ENCODE results near the gene STK24. TPM values are rescaled to one million over a fixed set of nuclear protein-coding genes. Genes with fewer than 3 reads are reported as not detected.

The STK24 gene
- total and polyA plus RNA-seq, 4 donors, result 39.9 to 64.5 (median 58.1) TPM

- ATAC-seq (ENCODE audit: low FRiP score) (no peak), DNase-seq (peak in 1 of 2 donors; percentile 70)
- 91% methylated on average over 13 of the region's 13 CpGs for WGBS, 2 donors
- H3K4me3 ChIP-seq (ENCODE audit: low read length in 2 of 2), result no peak overlapping the region
- intact Hi-C loops (cut with DNase I), result no loop called here
- H3K27ac ChIP-seq (ENCODE audit: low read depth in 1 of 2, low read length in 2 of 2), result no peak overlapping the region
- H3K4me1 ChIP-seq (ENCODE audit: control insufficient read depth in 1 of 2, insufficient read depth in 2 of 2, low read length in 2 of 2), result no peaks in the 10 kb centered on the region
- H3K27me3 ChIP-seq (ENCODE audit: control insufficient read depth in 1 of 2, insufficient read depth in 2 of 2, low read length in 1 of 2), result no peaks in the 10 kb centered on the region
- H3K9me3 ChIP-seq (ENCODE audit: control insufficient read depth, low read length), result no peaks in the 10 kb centered on the region
- H3K36me3 ChIP-seq (ENCODE audit: control insufficient read depth in 1 of 2, insufficient read depth in 2 of 2, low read length in 1 of 2), result peaks cover 0 to 9% of the 10 kb centered on the region in 2 donors
Observed at GRCh38 chr13:98459721-98460370, 117.1 kb downstream of the STK24 start.

GRCh38 chr13:98459171-98459681 is 117.7 kb downstream of the STK24 start:
- DNase-seq, result peak in 1 of 2 donors; percentile 64

GRCh38 chr13:98458431-98458830 is 118.5 kb downstream of the STK24 start:
- H3K4me3 ChIP-seq (ENCODE audit: low read length in 2 of 2), result no peak overlapping the region
- intact Hi-C loops (cut with DNase I), result no loop called here
- peak in 1 of 2 donors; percentile 66 for DNase-seq
- ATAC-seq (ENCODE audit: low FRiP score), result no peak
- H3K9me3 ChIP-seq (ENCODE audit: control insufficient read depth, low read length), result no peaks in the 10 kb centered on the region
- no peak overlapping the region for H3K27ac ChIP-seq (ENCODE audit: low read depth in 1 of 2, low read length in 2 of 2)
- peaks cover 0 to 2% of the 10 kb centered on the region in 2 donors for H3K4me1 ChIP-seq (ENCODE audit: control insufficient read depth in 1 of 2, insufficient read depth in 2 of 2, low read length in 2 of 2)
- no peaks in the 10 kb centered on the region for H3K27me3 ChIP-seq (ENCODE audit: control insufficient read depth in 1 of 2, insufficient read depth in 2 of 2, low read length in 1 of 2)
- peaks cover 0 to 9% of the 10 kb centered on the region in 2 donors for H3K36me3 ChIP-seq (ENCODE audit: control insufficient read depth in 1 of 2, insufficient read depth in 2 of 2, low read length in 1 of 2)
- 88 to 89% methylated on average over 16 of the region's 16 CpGs for WGBS, 2 donors

More at GRCh38 chr13:98459171-98459681, 117.7 kb downstream of the STK24 start:
- no peak for ATAC-seq (ENCODE audit: low FRiP score)
- no peak overlapping the region for H3K27ac ChIP-seq (ENCODE audit: low read depth in 1 of 2, low read length in 2 of 2)
- no peaks in the 10 kb centered on the region for H3K27me3 ChIP-seq (ENCODE audit: control insufficient read depth in 1 of 2, insufficient read depth in 2 of 2, low read length in 1 of 2)
- WGBS, 2 donors, result 97% methylated on average over 18 of the region's 18 CpGs
- H3K36me3 ChIP-seq (ENCODE audit: control insufficient read depth in 1 of 2, insufficient read depth in 2 of 2, low read length in 1 of 2), result peaks cover 0 to 9% of the 10 kb centered on the region in 2 donors
- intact Hi-C loops (cut with DNase I), result no loop called here
- H3K9me3 ChIP-seq (ENCODE audit: control insufficient read depth, low read length), result no peaks in the 10 kb centered on the region
- peaks cover 0 to 2% of the 10 kb centered on the region in 2 donors for H3K4me1 ChIP-seq (ENCODE audit: control insufficient read depth in 1 of 2, insufficient read depth in 2 of 2, low read length in 2 of 2)
- H3K4me3 ChIP-seq (ENCODE audit: low read length in 2 of 2), result no peak overlapping the region

GRCh38 chr13:98457053-98457452 is 119.9 kb downstream of the STK24 start:
- peaks cover 0 to 9% of the 10 kb centered on the region in 2 donors for H3K36me3 ChIP-seq (ENCODE audit: control insufficient read depth in 1 of 2, insufficient read depth in 2 of 2, low read length in 1 of 2)
- H3K4me1 ChIP-seq (ENCODE audit: control insufficient read depth in 1 of 2, insufficient read depth in 2 of 2, low read length in 2 of 2), result peaks cover 0 to 2% of the 10 kb centered on the region in 2 donors
- ATAC-seq (ENCODE audit: low FRiP score), result no peak
- intact Hi-C loops (cut with DNase I), result no loop called here
- H3K27ac ChIP-seq (ENCODE audit: low read depth in 1 of 2, low read length in 2 of 2), result no peak overlapping the region
- peak in 1 of 2 donors; percentile 38 for DNase-seq
- no peak overlapping the region for H3K4me3 ChIP-seq (ENCODE audit: low read length in 2 of 2)
- 95 to 96% methylated on average over 13 of the region's 13 CpGs for WGBS, 2 donors
- H3K27me3 ChIP-seq (ENCODE audit: control insufficient read depth in 1 of 2, insufficient read depth in 2 of 2, low read length in 1 of 2), result no peaks in the 10 kb centered on the region
- no peaks in the 10 kb centered on the region for H3K9me3 ChIP-seq (ENCODE audit: control insufficient read depth, low read length)

- no peak overlapping the region for H3K27ac ChIP-seq (ENCODE audit: low read depth in 1 of 2, low read length in 2 of 2)
- no peak overlapping the region for H3K4me3 ChIP-seq (ENCODE audit: low read length in 2 of 2)
- H3K27me3 ChIP-seq (ENCODE audit: control insufficient read depth in 1 of 2, insufficient read depth in 2 of 2, low read length in 1 of 2), result no peaks in the 10 kb centered on the region
- 97 to 99% methylated on average over 6 of the region's 6 CpGs for WGBS, 2 donors
- DNase-seq (peak in 1 of 2 donors; percentile 44), ATAC-seq (ENCODE audit: low FRiP score) (no peak)
- no peaks in the 10 kb centered on the region for H3K9me3 ChIP-seq (ENCODE audit: control insufficient read depth, low read length)
- intact Hi-C loops (cut with DNase I), result no loop called here
- peaks cover 0 to 7% of the 10 kb centered on the region in 2 donors for H3K36me3 ChIP-seq (ENCODE audit: control insufficient read depth in 1 of 2, insufficient read depth in 2 of 2, low read length in 1 of 2)
- peaks cover 0 to 2% of the 10 kb centered on the region in 2 donors for H3K4me1 ChIP-seq (ENCODE audit: control insufficient read depth in 1 of 2, insufficient read depth in 2 of 2, low read length in 2 of 2)
Observed at GRCh38 chr13:98456413-98456845, 120.5 kb downstream of the STK24 start.

GRCh38 chr13:98454389-98454881 is 122.5 kb downstream of the STK24 start:
- peaks cover 0 to 6% of the 10 kb centered on the region in 2 donors for H3K36me3 ChIP-seq (ENCODE audit: control insufficient read depth in 1 of 2, insufficient read depth in 2 of 2, low read length in 1 of 2)
- H3K4me1 ChIP-seq (ENCODE audit: control insufficient read depth in 1 of 2, insufficient read depth in 2 of 2, low read length in 2 of 2), result peaks cover 0 to 5% of the 10 kb centered on the region in 2 donors
- ATAC-seq (ENCODE audit: low FRiP score) (peak; percentile 30), DNase-seq (no peak)
- peak overlapping the region in 1 of 2 donors; percentile 56 for H3K27ac ChIP-seq (ENCODE audit: low read depth in 1 of 2, low read length in 2 of 2)
- no peak overlapping the region for H3K4me3 ChIP-seq (ENCODE audit: low read length in 2 of 2)
- intact Hi-C loops (cut with DNase I), result loop anchor here (5.0 kb wide), 1 partner anchor 123 kb away; the partner anchor contains the start of gene STK24 (in 2 of the 2)
- 2 to 3% methylated on average over 7 of the region's 7 CpGs for WGBS, 2 donors
- no peaks in the 10 kb centered on the region for H3K9me3 ChIP-seq (ENCODE audit: control insufficient read depth, low read length)
- H3K27me3 ChIP-seq (ENCODE audit: control insufficient read depth in 1 of 2, insufficient read depth in 2 of 2, low read length in 1 of 2), result no peaks in the 10 kb centered on the region

GRCh38 chr13:98452851-98453843 is 123.8 kb downstream of the STK24 start:
- Histone ChIP-seq H3K4me1 (ENCODE audit: control insufficient read depth in 1 of 2, insufficient read depth in 2 of 2, low read length in 2 of 2) (peaks cover 0 to 5% of the 10 kb centered on the region in 2 donors), H3K27ac (ENCODE audit: low read depth in 1 of 2, low read length in 2 of 2) (no peak overlapping the region), H3K9me3 (ENCODE audit: control insufficient read depth, low read length) (no peaks in the 10 kb centered on the region), H3K4me3 (ENCODE audit: low read length in 2 of 2) (no peak overlapping the region), H3K27me3 (ENCODE audit: control insufficient read depth in 1 of 2, insufficient read depth in 2 of 2, low read length in 1 of 2) (no peaks in the 10 kb centered on the region), H3K36me3 (ENCODE audit: control insufficient read depth in 1 of 2, insufficient read depth in 2 of 2, low read length in 1 of 2) (no peaks in the 10 kb centered on the region)
- intact Hi-C loops (cut with DNase I), result loop anchor here (5.0 kb wide), 1 partner anchor 124 kb away; the partner anchor contains the start of gene STK24 (in 2 of the 2)
- WGBS, 2 donors, result 74 to 80% methylated on average over 15 of the region's 15 CpGs
- DNase-seq, result peak in 1 of 2 donors; percentile 59
- ATAC-seq (ENCODE audit: low FRiP score), result no peak

All from aorta (tissue), 5 donors.